GM23248 (cell line): ENCODE data around the gene TM2D1.

Experiments used
- EZH2 ChIP-seq: fragments of 200-600 bp; sonication (generic); IDR thresholded peaks from 2 replicates; pipeline ENCODE4 v1.6.1; 2018; ENCODE audit warnings: antibody characterized with exemption, mild to moderate bottlenecking; ENCODE audit not compliant: insufficient read depth, poor library complexity, severe bottlenecking
- EZH2phosphoT487 ChIP-seq: fragments of 200-600 bp; sonication (generic); IDR thresholded peaks from 2 replicates; pipeline ENCODE4 v1.6.1; 2018; ENCODE audit warnings: antibody characterized with exemption, moderate library complexity, mild to moderate bottlenecking, low read depth; ENCODE audit not compliant: insufficient read depth

DNA sequence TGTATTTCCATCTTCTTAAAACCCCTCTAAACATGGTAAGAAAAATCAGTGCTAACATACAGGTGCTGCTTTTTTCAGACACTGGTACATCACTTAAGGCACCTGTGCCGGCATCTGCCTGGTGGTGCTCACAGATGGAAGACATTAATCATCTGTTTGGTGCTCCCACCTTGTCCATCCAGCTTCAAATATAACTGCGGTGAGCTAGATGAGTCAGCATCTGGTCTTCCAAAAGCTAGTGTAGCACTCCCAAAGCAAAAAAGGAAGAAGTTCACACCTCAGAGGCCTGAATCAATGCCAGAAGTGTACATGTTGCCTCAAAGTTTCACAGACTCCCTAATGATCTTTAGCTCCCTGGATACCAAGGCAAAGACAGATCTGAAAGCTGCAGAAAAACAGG, 44.4 kb downstream of the TM2D1 start:
- TF ChIP-seq EZH2phosphoT487: no peak
- TF ChIP-seq EZH2: no peak
